ENCODE measurements around the gene SCTR. TPM values are rescaled to one million over a fixed set of nuclear protein-coding genes. Genes with fewer than 3 reads are reported as not detected.

The SCTR gene
- total RNA-seq, 1 donor from 2014 or later: not detected

GRCh38 chr2:119473621-119474370 lies 50.5 kb downstream of the SCTR start:
- DNase-seq: no peak

- no peak for DNase-seq
These were observed 51.5 kb downstream of the SCTR start for GRCh38 chr2:119472749-119473148.

- DNase-seq: no peak
These were observed 54.5 kb downstream of the SCTR start for GRCh38 chr2:119469661-119470297.

GRCh38 chr2:119469131-119469530 lies 55.2 kb downstream of the SCTR start:
- DNase-seq: no peak

GRCh38 chr2:119468154-119468955 lies 55.9 kb downstream of the SCTR start:
- no peak for DNase-seq

GRCh38 chr2:119466373-119466772 lies 57.9 kb downstream of the SCTR start:
- no peak for DNase-seq

- no peak for DNase-seq
These were observed 58.6 kb downstream of the SCTR start for GRCh38 chr2:119465687-119466086.

- no peak for DNase-seq
These were observed 59.3 kb downstream of the SCTR start for GRCh38 chr2:119464981-119465380.

GRCh38 chr2:119463990-119464389 lies 60.3 kb downstream of the SCTR start:
- DNase-seq: no peak

- no peak for DNase-seq
These were observed 61.1 kb downstream of the SCTR start for GRCh38 chr2:119463136-119463535.

- DNase-seq: no peak
These were observed 61.7 kb downstream of the SCTR start for GRCh38 chr2:119462574-119462973.

GRCh38 chr2:119461811-119462210 lies 62.5 kb downstream of the SCTR start:
- DNase-seq: no peak

GRCh38 chr2:119460076-119460475 lies 64.2 kb downstream of the SCTR start:
- no peak for DNase-seq

GRCh38 chr2:119455066-119455718 lies 69.1 kb downstream of the SCTR start:
- DNase-seq: peak; percentile 74

GRCh38 chr2:119453972-119454593 lies 70.2 kb downstream of the SCTR start:
- DNase-seq: no peak

- DNase-seq: no peak
These were observed 72.8 kb downstream of the SCTR start for GRCh38 chr2:119451336-119452050.

- no peak for DNase-seq
These were observed 74.8 kb downstream of the SCTR start for GRCh38 chr2:119449521-119449920.

GRCh38 chr2:119448427-119449141 lies 75.7 kb downstream of the SCTR start:
- no peak for DNase-seq

- no peak for DNase-seq
These were observed 78.2 kb downstream of the SCTR start for GRCh38 chr2:119446037-119446436.

GRCh38 chr2:119442850-119443249 lies 81.4 kb downstream of the SCTR start:
- no peak for DNase-seq

GRCh38 chr2:119442226-119442619 lies 82.1 kb downstream of the SCTR start:
- DNase-seq: no peak

All from dermis blood vessel endothelial cell (primary cell).